SJCRH30 (cell line): ENCODE data around the gene ATP7B. TPM values are rescaled to one million over a fixed set of nuclear protein-coding genes. Genes with fewer than 3 reads are reported as not detected.

Source experiments
- DNase-seq, 2 experiments: peaks; one replicate each; pipeline ENCODE4 v3.0.0-alpha.2; 2015 to 2020
- H3K27ac ChIP-seq: fragments of 250-450 bp; sonication (Bioruptor Pico); 2 replicates; pipeline ENCODE4 v1.5.1; 2020; ENCODE audit warnings: mild to moderate bottlenecking, moderate library complexity
- H3K27me3 ChIP-seq: fragments of 250-450 bp; sonication (Bioruptor Pico); 2 replicates; pipeline ENCODE4 v1.5.1; 2020; ENCODE audit warnings: mild to moderate bottlenecking, moderate library complexity
- H3K36me3 ChIP-seq: fragments of 250-450 bp; sonication (Bioruptor Pico); 2 replicates; pipeline ENCODE4 v1.5.1; 2020; ENCODE audit warnings: mild to moderate bottlenecking, moderate library complexity
- H3K4me1 ChIP-seq: fragments of 250-450 bp; sonication (Bioruptor Pico); 2 replicates; pipeline ENCODE4 v1.5.1; 2020; ENCODE audit warnings: mild to moderate bottlenecking, moderate library complexity
- H3K4me3 ChIP-seq: fragments of 250-450 bp; sonication (Bioruptor Pico); 2 replicates; pipeline ENCODE4 v1.5.1; 2020; ENCODE audit warnings: mild to moderate bottlenecking, moderate library complexity
- H3K9me3 ChIP-seq: fragments of 250-450 bp; sonication (Bioruptor Pico); replicated peaks from 2 replicates; pipeline ENCODE4 v1.5.1; 2020; ENCODE audit warnings: mild to moderate bottlenecking, moderate library complexity
- total RNA-seq: library from RNA; depleted of rRNA; stranded (reverse); fragments of >200 nt; shearing (Covaris generic); gene quantifications from 2 replicates; pipeline ENCODE4 v1.2.3, GENCODE V29; 2014; rRNA removed

ATP7B gene
- total RNA-seq, 1 experiment from 2014 or later: 1.8 TPM

DNA sequence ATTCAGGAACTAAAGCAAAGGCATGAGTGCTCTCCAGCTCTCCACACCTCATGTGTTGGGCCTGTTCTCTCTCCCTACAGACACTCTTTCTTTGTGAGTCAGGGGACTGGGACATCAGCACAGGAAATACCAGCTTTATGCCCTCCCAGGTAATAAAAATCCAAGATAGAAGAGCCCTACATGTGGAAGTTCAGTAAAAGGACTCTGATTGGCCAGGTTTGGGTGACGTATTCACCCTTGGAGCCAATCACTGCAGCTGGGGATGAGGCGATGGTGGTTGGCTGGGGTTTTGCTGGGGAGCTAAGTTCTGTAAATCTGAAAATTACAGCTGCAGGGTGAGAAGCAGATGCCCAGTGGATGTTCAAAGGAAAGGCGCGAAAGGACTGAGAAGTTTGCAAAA, 117.0 kb downstream of the ATP7B start:
- H3K36me3 ChIP-seq: no peaks in the 10 kb centered on the region
- H3K4me3 ChIP-seq: no peak overlapping the region
- H3K27me3 ChIP-seq: peaks cover 6% of the 10 kb centered on the region; the same call in 1 of the 2 replicates
- no peak overlapping the region for H3K27ac ChIP-seq
- H3K4me1 ChIP-seq: no peaks in the 10 kb centered on the region
- H3K9me3 ChIP-seq: no peaks in the 10 kb centered on the region
- peak in 1 of 2 experiments; percentile 41 for DNase-seq

DNA sequence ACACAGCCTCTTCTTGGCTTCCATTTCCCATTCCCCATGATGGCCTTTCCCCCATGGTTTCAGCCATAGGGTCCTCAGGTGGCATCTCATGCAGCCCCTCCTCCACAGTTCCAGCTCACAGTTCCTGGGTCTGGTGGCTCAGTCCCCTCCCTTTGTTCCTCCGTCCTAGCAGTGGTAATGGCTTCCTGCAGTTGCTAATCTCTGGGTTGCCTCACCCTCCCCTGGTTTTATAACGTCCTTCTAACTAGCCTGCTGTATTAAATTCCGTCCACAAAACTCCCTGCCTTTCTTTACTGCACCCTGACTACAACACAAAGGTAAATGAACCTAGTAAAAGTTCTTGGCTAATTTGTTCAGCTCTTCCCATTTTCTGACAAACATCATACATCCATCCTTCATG, 118.6 kb downstream of the ATP7B start:
- Histone ChIP-seq H3K27me3 (no peaks in the 10 kb centered on the region), H3K9me3 (no peaks in the 10 kb centered on the region), H3K27ac (no peak overlapping the region), H3K36me3 (no peaks in the 10 kb centered on the region), H3K4me3 (no peak overlapping the region), H3K4me1 (no peaks in the 10 kb centered on the region)
- DNase-seq: no peak

- DNase-seq: no peak
- no peaks in the 10 kb centered on the region for H3K9me3 ChIP-seq
- H3K27me3 ChIP-seq: no peaks in the 10 kb centered on the region
- no peaks in the 10 kb centered on the region for H3K4me1 ChIP-seq
- H3K4me3 ChIP-seq: no peak overlapping the region
- no peaks in the 10 kb centered on the region for H3K36me3 ChIP-seq
- H3K27ac ChIP-seq: no peak overlapping the region
These were observed 123.8 kb downstream of the ATP7B start for GRCh38 chr13:51887468-51887867.

DNA sequence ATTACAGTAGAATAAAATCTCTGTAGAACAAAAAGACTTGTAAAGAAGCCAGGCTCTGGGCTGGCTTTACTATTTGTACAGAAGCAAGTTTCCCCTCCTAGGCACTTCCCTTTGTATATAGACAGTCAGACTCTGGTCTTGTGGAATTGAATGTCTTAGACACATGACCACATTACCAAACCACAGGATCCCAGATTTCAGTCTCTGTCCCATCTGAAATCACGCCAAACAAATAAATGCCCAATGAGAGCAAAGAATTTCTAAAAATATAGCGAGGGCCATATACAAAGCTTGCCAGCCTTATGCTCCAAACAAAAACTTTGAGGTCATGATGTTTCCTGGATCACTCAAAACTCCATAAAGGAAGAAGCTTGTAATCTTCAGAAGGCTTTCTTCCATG, 125.6 kb downstream of the ATP7B start:
- Histone ChIP-seq H3K4me3 (no peak overlapping the region), H3K27me3 (no peaks in the 10 kb centered on the region), H3K9me3 (no peaks in the 10 kb centered on the region), H3K27ac (no peak overlapping the region), H3K36me3 (no peaks in the 10 kb centered on the region), H3K4me1 (no peaks in the 10 kb centered on the region)
- no peak for DNase-seq

GRCh38 chr13:51883226-51883600, 128.0 kb downstream of the ATP7B start:
- Histone ChIP-seq H3K4me1 (no peaks in the 10 kb centered on the region), H3K36me3 (no peaks in the 10 kb centered on the region), H3K27ac (no peak overlapping the region), H3K9me3 (no peaks in the 10 kb centered on the region), H3K27me3 (no peaks in the 10 kb centered on the region), H3K4me3 (no peak overlapping the region)
- DNase-seq: no peak

Other genes with a start within 250 kb of the ATP7B start
- 1.1 and 2.4 TPM in 2 replicates for gene DHRS12, start 207.3 kb downstream of the ATP7B start, total RNA-seq
- not detected in 2 replicates for gene TMEM272, start 166.3 kb downstream of the ATP7B start, total RNA-seq
- not detected in 2 replicates for gene CCDC70, start 149.5 kb downstream of the ATP7B start, total RNA-seq
- 21.4 and 28.8 TPM in 2 replicates for gene ALG11, start 948 bp upstream of the ATP7B start, total RNA-seq
- 17.0 and 17.7 TPM in 2 replicates for gene UTP14C, start 13.2 kb upstream of the ATP7B start, total RNA-seq
- not detected in 2 replicates for gene NEK5, start 117.6 kb upstream of the ATP7B start, total RNA-seq
- 10.3 and 10.9 TPM in 2 replicates for gene NEK3, start 148.1 kb upstream of the ATP7B start, total RNA-seq